Left ventricle myocardium inferior (tissue), 1 donor: ENCODE measurements around the gene EHD4. TPM values are rescaled to one million over a fixed set of nuclear protein-coding genes. Genes with fewer than 3 reads are reported as not detected.

Experiments
- DNase-seq: peaks from one replicate; pipeline ENCODE4 v3.0.0-alpha.2; 2020
- H3K27ac ChIP-seq: fragments of 200-600 bp; replicated peaks from 2 replicates; pipeline ENCODE4 v1.8.0; 2021
- H3K27me3 ChIP-seq: fragments of 200-600 bp; 2 replicates; pipeline ENCODE4 v1.8.0; 2021; ENCODE audit warnings: low read depth
- H3K36me3 ChIP-seq: fragments of 200-600 bp; 2 replicates; pipeline ENCODE4 v1.8.0; 2021
- H3K4me1 ChIP-seq: fragments of 200-600 bp; 2 replicates; pipeline ENCODE4 v1.8.0; 2021
- H3K4me3 ChIP-seq: fragments of 200-600 bp; 2 replicates; pipeline ENCODE4 v1.8.0; 2021; ENCODE audit warnings: mild to moderate bottlenecking, moderate library complexity
- H3K9me3 ChIP-seq: fragments of 200-600 bp; replicated peaks from 2 replicates; pipeline ENCODE4 v1.8.0; 2021
- CTCF ChIP-seq: fragments of 200-600 bp; IDR thresholded peaks from 2 replicates; pipeline ENCODE4 v1.8.0; 2021; ENCODE audit warnings: antibody characterized with exemption, mild to moderate bottlenecking, borderline replicate concordance
- intact Hi-C: fragments of 100-400 bp; cut with micrococcal nuclease; formaldehyde crosslinking; loops from one replicate; pipeline ENCODE4 v1.11.0; 2022
- total RNA-seq: library from RNA; stranded (reverse); fragmentation: NEBNext Ultra II Directional; extraction: Animal tissue kit (Norgen Biotek cat#: 25700); gene quantifications from one replicate; pipeline ENCODE4 v1.2.1, GENCODE V29; 2021
- donor health status: DM: no; HTN: yes; CAD: no; lungs with severe emphysema.

The EHD4 gene
- total RNA-seq, 1 donor from 2014 or later: 46.4 TPM

GRCh38 chr15:41945731-41946130, 26.6 kb downstream of the EHD4 start:
- peak overlapping the region; percentile 49 for H3K4me3 ChIP-seq
- peaks cover 19% of the 10 kb centered on the region for H3K36me3 ChIP-seq
- no peak for TF ChIP-seq CTCF
- H3K4me1 ChIP-seq: peaks cover 100% of the 10 kb centered on the region
- DNase-seq: no peak
- intact Hi-C loops: no loop called here
- H3K9me3 ChIP-seq: no peaks in the 10 kb centered on the region
- peak overlapping the region; percentile 89 for H3K27ac ChIP-seq
- H3K27me3 ChIP-seq: no peaks in the 10 kb centered on the region

- H3K27ac ChIP-seq: peak overlapping the region; percentile 89
- DNase-seq: no peak
These were observed 27.1 kb downstream of the EHD4 start for GRCh38 chr15:41945221-41945620.

GRCh38 chr15:41944313-41944940, 27.9 kb downstream of the EHD4 start:
- H3K4me1 ChIP-seq: peaks cover 99% of the 10 kb centered on the region
- peaks cover 28% of the 10 kb centered on the region for H3K36me3 ChIP-seq
- no peak for TF ChIP-seq CTCF
- no peaks in the 10 kb centered on the region for H3K27me3 ChIP-seq
- H3K9me3 ChIP-seq: no peaks in the 10 kb centered on the region
- peak; percentile 55 for DNase-seq
- H3K27ac ChIP-seq: peak overlapping the region; percentile 89
- intact Hi-C loops: no loop called here
- peak overlapping the region; percentile 49 for H3K4me3 ChIP-seq

More at GRCh38 chr15:41945221-41945620, 27.1 kb downstream of the EHD4 start:
- TF ChIP-seq CTCF: no peak
- intact Hi-C loops: no loop called here
- no peaks in the 10 kb centered on the region for H3K27me3 ChIP-seq
- H3K4me1 ChIP-seq: peaks cover 100% of the 10 kb centered on the region
- peaks cover 22% of the 10 kb centered on the region for H3K36me3 ChIP-seq
- H3K4me3 ChIP-seq: peak overlapping the region; percentile 49
- no peaks in the 10 kb centered on the region for H3K9me3 ChIP-seq

- no peak for DNase-seq
- Histone ChIP-seq H3K27ac (peak overlapping the region; percentile 89), H3K27me3 (no peaks in the 10 kb centered on the region), H3K9me3 (no peaks in the 10 kb centered on the region), H3K4me3 (peak overlapping the region; percentile 49), H3K4me1 (peaks cover 99% of the 10 kb centered on the region), H3K36me3 (peaks cover 28% of the 10 kb centered on the region)
- intact Hi-C loops: no loop called here
- TF ChIP-seq CTCF: no peak
These were observed 28.6 kb downstream of the EHD4 start for GRCh38 chr15:41943543-41944312.

GRCh38 chr15:41942886-41943285, 29.5 kb downstream of the EHD4 start:
- Histone ChIP-seq H3K4me1 (peaks cover 99% of the 10 kb centered on the region), H3K36me3 (peaks cover 28% of the 10 kb centered on the region), H3K9me3 (no peaks in the 10 kb centered on the region), H3K27ac (peak overlapping the region; percentile 89), H3K4me3 (no peak overlapping the region), H3K27me3 (no peaks in the 10 kb centered on the region)
- no peak for TF ChIP-seq CTCF
- intact Hi-C loops: no loop called here
- no peak for DNase-seq
